Activated CD8-positive, alpha-beta memory T cell treated with anti-CD3 and anti-CD28 coated beads, Interleukin-2, amount 50 U/mL, for 24 hours (primary cell): ENCODE results near the gene AKR1D1.
"Not testable (repeated sequence)": the region's sequence is repeated elsewhere in the genome, so short reads cannot be mapped to it uniquely, and the experiment has no call there.

ENCODE experiments used
- DNase-seq: peaks from one replicate; pipeline ENCODE4 v3.0.0-alpha.2; 2020; ENCODE audit errors: extremely low read depth

The AKR1D1 gene

DNA sequence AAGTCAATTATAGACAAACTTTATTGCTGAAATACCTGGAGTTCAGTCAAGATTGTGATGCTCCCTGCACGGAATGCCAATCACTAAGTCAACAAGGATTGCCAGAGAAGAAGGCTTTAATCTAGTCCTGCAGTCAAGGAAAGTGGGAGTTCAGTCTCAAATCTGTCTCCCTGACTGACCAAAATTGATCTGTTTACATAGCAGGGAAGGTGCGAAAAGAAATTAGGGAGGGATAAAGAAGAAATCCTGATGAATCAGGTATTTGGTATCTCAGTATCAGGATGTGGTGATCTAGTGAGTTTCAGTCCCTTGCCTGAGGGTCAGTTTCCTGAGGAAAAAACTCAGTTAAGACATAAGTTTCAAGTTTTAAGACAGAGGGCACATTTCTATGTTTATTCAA, 2.1 kb upstream of the AKR1D1 start:
- DNase-seq = no peak

DNA sequence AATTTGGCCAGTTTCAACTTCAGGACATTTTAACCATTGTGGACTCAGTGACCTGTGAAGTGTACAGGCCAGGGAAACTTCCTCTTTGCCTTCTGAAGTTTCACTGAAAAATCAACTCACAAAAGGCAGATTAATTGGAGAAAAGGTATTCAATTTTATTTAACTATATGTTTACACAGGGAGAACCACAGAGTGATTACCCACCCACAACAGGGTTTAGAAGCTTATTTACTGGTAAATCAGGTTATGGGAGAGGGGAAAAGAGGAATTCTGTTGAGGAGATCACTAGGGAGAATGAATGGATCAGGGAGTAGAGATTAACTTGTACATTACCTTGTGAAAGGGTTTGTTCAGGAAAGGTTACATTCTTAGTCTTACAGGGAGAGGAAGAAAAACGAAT, 1.7 kb upstream of the AKR1D1 start:
- DNase-seq = no peak

DNA sequence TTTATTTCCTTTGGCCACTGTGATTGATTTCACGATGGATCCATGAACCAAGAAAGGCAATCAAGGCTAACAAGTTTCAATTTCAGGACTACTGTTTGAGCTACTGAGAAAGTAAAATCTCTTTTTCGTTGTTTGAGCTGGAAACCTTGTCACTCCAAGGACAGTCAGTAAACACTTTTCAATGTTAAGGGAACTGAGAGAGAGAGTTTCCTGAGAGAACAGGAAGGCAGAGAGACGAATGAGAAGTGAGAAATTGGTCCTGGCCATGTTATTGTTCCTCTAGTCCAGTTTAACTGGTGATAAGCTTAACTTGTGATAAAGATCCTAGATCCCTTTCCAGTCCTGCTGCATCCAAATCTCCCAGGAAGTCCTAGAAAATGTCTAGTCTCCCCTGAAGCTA, 909 bp upstream of the AKR1D1 start:
- DNase-seq = no peak

DNA sequence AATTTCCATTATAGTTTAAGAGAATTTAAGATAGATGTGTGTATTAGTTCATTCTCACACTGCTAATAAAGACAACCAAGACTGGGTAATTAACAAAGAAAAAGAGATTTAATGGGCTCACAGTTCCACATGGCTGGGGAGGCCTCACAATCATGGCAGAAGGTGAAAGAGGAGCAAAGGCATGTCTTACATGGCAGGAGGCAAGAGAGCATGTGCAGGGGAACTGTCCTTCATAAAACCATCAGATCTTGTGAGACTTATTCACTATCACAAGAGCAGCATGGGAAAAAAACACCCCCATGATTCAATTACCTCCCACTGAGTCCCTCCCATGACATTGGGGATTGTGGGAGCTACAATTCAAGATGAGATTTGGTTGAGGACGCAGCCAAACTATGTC, 473 bp upstream of the AKR1D1 start:
- DNase-seq = not testable (repeated sequence)

DNA sequence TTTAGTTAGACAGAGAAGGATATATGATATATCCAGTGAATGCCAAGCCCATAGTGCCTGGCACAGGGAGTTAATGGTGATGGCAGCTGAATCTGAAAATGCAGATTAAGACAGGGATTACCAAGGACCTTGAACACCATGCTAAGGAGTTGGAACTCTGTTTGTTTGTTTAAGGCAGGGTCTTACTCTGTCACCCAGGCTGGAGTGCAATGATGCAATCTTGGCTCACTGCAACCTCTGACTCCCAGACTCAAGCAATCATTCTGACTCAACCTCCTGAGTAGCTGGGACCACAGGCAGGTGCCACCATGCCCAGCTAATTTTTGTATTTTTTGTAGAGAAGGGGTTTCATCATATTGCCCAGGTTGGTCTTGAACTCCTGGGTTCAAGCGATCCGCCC, 1.6 kb downstream of the AKR1D1 start:
- no peak for DNase-seq

- no peak for DNase-seq
Observed at GRCh38 chr7:138079137-138079536, 2.9 kb downstream of the AKR1D1 start.

- no peak for DNase-seq
Observed at GRCh38 chr7:138081868-138082267, 5.6 kb downstream of the AKR1D1 start.

GRCh38 chr7:138083859-138084258, 7.6 kb downstream of the AKR1D1 start:
- no peak for DNase-seq

DNA sequence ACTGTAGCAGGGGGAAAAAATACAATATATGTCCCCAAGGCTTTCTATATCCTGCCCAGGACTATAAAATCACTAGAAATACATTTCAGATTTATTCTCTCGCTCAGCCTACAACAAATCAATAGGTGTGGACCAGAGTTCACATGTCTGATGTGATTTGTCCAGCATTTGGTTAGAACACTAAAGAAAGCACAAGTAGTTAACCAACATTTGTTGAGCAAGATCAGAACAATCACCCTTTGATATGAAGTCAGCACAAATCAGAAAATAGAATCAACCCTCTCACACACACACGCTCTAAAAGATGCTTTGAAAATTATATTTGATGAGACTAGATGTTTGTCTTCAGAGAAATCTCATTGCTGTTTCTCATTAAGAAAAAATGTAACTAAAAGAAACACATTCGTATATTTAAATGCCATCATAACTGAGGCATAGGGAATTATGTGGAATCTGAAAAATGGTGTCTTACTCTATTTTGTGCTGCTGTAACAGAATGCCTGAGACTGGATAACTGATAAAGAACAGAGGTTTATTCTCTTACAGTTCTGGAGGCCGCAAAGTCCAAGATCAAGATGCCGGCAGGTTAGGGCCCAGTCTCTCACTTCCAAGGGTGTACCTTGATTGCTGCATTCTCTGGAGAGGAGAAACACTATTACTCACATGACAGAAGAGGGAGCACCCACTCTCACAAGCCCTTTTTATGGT, 10.5 kb downstream of the AKR1D1 start:
- DNase-seq = no peak

GRCh38 chr7:138089080-138089901, 13.0 kb downstream of the AKR1D1 start:
- no peak for DNase-seq

GRCh38 chr7:138091032-138091431, 14.8 kb downstream of the AKR1D1 start:
- no peak for DNase-seq

DNA sequence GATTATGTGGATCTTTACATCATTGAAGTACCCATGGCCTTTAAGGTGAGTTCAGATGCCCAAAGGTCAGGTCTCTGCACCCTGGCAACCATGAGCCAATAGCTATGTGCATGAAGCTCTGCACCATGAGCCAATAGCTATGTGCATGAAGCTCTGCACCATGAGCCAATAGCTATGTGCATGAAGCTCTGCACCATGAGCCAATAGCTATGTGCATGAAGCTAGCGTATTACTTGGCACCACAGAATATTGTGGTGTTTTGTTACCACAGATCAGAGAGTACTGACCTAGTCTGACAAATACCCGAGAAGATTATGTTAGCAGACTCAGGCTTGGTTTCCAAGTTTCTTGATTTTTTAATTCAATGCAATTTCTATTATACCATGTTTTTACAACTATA, 15.6 kb downstream of the AKR1D1 start:
- DNase-seq = not testable (repeated sequence)

DNA sequence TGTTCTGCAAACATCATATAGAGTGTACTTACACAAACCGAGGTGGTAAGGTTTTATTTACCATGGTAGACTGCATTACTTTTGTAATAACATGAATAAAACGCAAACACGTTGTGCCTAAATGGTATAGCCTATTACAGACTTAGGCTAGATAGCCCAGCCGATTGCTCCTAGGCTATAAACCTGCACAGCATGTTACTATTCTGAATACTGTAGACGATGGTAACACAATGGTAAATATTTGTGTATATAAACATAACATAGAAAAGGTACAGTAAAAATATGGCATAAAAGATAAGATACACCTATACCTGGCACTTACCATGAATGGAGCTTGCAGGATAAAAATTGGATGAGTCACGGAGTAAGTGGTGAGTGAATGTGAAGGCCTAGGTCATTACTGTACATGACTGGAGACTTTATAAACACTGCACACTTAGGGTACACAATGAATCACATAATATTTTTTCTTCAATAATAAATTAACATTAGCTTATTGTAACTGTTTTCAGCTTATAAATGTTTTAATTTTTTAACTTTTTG, 16.3 kb downstream of the AKR1D1 start:
- no peak for DNase-seq

DNA sequence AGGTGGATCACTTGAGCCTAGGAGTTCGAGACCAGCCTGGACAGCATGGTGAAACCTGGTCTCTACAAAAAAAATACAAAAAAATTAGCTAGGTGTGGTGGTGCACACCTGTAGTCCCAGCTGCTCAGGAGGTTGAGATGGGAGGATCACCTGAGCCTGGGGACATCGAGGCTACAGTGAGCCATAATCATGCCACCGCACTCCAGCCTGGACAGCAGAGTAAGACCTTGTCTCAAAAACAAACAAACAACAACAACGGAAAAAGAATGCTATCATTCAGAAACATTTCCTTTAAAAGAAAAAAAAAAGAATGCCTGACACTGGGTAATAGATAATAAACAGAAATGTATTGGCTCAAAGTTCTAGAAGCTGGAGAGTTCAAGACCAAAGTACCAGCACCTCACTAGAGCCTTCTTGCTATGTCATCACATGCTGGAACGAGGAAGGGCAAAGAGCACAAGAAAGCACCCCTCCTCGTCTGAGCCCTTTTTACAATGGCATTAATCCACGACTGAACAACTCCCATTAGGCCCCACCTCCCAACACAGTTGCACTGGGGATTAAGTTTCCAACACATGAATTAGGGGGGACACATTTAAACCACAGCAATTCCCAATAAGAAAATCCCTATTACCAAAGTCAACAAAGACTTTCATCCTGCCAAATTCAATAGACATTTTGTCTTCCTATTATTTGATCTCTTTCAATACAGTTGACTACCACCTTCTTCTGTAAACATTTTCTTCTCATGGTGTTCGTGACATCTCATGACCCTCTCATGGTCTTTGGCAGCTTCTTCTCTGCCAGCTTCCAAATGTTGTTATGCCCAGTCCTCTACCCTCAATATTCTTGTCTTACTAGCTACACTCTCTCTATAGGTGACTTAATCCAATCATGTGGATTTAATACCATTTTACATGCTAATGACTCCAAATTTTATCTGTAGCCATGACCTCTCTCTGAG, 20.0 kb downstream of the AKR1D1 start:
- DNase-seq = no peak

- DNase-seq = no peak
Observed at GRCh38 chr7:138097064-138097741, 20.9 kb downstream of the AKR1D1 start.

DNA sequence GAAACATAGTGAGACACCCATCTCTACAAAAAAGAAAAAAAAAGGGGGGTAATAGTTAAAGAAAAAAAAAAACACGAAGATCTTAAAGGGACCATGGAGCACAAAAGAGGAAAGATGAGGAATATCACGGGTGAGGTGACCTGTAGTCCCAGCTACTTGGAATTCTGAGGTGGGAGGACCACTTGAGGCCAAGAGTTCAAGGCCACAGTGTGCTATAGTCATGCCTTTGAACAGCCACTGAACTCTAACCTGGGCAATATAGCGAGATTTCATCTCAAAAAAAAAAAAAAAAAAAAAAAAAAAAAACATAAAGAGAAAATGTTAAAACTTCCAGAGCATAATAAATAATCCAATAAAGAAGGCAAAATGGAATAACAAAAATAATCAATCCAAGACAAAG, 23.6 kb downstream of the AKR1D1 start:
- no peak for DNase-seq

- DNase-seq = no peak
Observed at GRCh38 chr7:138105221-138105620, 29.0 kb downstream of the AKR1D1 start.

DNA sequence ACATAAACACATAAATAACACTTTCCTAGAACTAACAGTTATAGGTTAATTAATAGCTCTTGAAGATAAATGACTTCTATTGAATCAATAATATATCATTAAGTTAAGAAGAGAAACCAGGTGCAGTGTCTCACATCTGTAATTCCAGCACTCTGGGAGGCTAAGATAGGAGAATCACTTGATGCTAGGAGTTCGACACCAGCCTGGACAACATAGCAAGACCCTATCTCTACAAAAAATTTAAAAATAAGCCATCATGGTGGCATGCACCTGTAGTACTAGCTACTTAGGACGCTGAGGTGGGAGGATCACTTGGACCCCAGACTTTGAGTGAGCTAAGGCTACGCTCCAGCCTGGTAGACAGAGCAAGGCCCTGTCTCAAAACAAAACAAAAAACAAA, 38.8 kb downstream of the AKR1D1 start:
- no peak for DNase-seq

DNA sequence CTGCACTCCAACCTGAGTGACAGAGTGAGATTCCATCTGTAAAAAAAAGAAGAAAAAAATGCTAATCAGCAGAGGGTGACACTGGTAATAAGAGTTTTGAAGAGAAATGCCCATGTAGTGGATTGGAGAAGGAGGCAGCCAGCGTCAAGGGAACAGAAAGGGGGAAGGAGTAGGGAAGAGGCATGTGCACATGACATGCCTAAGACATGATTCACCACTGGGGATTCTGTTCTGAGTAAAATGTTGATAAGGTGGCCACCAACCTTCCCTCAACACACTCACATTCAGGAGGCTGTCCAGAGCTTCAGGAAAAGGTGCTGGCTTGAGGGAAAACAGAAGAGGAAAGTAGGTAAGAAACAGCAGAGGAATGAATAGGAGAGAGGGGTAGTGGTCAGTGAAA, 39.9 kb downstream of the AKR1D1 start:
- DNase-seq = no peak

DNA sequence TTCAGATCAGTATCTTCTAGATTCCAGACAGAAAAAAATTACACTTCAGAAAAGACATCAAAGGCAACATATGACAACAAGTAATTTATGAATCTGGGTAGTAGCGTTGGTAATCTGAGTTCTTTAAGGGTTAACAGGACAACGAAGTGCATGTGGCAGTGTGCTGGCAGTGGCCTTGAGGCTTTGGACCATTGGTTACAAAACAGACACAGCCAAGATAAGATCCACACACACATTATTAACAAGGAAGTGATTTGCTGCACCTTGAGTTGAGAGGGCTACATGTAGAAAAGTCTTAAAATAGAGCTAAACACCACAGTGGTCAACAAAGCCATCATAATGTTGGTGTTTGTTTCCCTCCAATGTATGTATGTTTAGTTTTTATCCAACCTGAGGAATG, 40.6 kb downstream of the AKR1D1 start:
- DNase-seq = no peak

- DNase-seq = no peak
Observed at GRCh38 chr7:138120140-138120827, 44.0 kb downstream of the AKR1D1 start.
